HG03432 (cell line): ENCODE data around the gene ZFAND3.
"Not testable (repeated sequence)": the region's sequence is repeated elsewhere in the genome, so short reads cannot be mapped to it uniquely, and the experiment has no call there.

ENCODE experiments used
- ATAC-seq: cut with Tn5 transposase; IDR thresholded peaks from one replicate; pipeline ENCODE4 v1.9.1; 2021; ENCODE audit warnings: mild to moderate bottlenecking, moderate library complexity; ENCODE audit not compliant: unreplicated experiment

The ZFAND3 gene

DNA sequence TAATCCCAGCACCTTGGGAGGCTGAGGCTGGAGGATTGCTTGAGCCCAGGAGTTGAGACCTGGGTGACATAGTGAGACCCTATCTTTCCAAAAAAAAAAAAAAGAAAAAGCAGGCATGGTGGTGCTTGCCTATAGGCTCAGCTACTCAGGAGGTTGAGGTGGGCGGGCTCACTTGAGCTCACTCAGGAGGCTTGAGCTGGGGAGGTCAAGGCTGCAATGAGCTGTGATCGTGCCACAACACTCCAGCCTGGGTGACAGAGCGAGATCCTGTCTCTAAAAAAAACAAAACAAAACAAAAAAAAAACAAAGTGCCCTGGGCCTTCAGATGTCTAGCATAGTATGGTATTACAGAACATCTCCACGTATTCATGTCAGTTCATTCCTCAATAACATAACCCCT, 42.9 kb downstream of the ZFAND3 start:
- no peak for ATAC-seq

DNA sequence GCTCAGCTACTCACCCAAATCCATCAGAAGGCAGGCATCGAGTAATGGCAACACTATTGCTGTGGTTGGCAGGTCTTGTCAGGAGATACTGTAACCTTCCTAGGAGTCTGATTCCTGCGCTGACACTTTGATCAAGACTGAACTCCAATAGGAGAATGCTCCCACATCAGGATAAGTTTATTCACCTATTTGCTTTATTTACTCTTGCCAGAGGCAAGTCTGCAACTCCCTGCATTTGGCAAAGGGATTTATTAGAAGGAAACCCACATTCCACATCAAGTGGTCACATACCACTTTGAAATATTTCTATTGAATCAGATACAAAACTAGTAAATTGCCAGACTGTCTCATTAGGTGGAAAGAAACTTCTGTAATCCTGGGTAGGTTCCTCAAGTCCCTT, 43.5 kb downstream of the ZFAND3 start:
- no peak for ATAC-seq

- ATAC-seq: no peak
Measured at GRCh38 chr6:37864250-37864649, 44.7 kb downstream of the ZFAND3 start.

GRCh38 chr6:37865504-37865903, 46.0 kb downstream of the ZFAND3 start:
- no peak for ATAC-seq

GRCh38 chr6:37866590-37867507, 47.3 kb downstream of the ZFAND3 start:
- ATAC-seq: no peak

DNA sequence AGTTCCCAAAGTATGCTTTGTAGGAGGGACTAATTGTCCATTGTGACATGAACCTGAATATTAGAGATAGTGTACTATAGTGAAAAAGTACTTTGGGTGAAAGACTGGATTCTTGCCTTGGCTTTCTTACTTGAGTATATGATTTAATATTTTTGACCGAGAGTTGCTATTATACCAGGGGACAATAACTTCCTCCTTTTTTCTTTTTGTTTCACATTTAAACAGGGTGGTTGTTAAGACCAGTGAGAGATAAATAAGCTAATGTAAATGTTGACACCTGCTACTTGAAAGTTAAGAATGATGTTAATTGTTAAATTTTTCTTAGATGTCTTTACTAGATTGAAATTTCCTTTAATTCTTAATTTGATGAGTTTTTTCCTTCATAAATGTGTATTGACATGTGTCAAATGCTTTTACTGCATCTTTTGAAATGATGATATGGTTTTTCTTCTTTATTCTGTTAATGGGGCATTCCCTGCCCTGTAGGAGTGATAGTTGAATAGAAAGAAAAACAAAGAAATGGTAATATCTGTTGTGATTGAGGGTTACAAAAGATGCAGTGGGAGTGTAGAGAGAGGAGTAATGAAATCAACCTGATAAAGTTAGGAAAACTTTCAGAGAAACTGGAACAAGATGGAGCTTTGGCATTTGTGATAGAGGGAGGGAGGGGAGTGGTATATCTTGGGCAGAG, 48.4 kb downstream of the ZFAND3 start:
- no peak for ATAC-seq

- ATAC-seq: no peak
Measured at GRCh38 chr6:37868447-37868825, 48.9 kb downstream of the ZFAND3 start.

- no peak for ATAC-seq
Measured at GRCh38 chr6:37871616-37872372, 52.3 kb downstream of the ZFAND3 start.

GRCh38 chr6:37872373-37872745, 52.8 kb downstream of the ZFAND3 start:
- ATAC-seq: no peak

GRCh38 chr6:37874726-37875125, 55.2 kb downstream of the ZFAND3 start:
- ATAC-seq: no peak

GRCh38 chr6:37875561-37876309, 56.2 kb downstream of the ZFAND3 start:
- ATAC-seq: no peak

GRCh38 chr6:37876843-37877242, 57.3 kb downstream of the ZFAND3 start:
- no peak for ATAC-seq

DNA sequence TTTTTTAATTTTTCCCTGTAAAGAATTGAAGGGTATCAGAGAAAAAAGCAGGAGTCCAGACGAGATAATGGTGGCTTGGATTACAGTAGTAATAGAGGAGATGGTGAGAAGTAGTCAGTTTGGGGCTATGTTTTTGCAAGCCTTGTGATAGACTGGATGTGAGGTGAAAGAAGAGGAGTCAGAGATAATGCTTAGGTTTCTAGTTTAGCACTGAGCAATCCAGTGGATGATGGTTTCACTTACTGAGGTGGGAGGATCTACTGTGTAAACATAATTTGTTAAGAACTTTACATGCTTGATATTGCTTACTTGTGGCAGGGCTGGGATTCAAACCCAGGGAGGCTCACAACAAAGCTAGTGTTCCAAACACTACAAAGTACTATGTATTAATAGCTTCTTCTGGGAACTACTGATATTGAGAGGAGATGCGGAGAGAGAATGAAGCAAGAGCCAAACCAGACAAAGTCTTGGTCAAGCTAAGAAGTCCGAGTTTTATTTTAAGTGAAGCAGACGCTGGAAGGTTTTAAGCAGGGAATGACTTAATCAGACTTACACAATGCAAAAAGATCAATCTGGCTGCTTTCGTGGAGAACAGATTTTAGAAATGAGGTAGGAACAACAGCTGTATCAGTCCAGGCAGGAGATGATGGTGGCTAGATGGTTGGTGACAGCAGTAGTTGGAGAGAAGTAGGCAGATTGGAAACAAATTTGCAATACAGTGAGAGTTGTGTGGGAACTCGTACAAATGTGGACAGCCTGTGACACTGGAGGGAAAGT, 58.0 kb downstream of the ZFAND3 start:
- no peak for ATAC-seq

DNA sequence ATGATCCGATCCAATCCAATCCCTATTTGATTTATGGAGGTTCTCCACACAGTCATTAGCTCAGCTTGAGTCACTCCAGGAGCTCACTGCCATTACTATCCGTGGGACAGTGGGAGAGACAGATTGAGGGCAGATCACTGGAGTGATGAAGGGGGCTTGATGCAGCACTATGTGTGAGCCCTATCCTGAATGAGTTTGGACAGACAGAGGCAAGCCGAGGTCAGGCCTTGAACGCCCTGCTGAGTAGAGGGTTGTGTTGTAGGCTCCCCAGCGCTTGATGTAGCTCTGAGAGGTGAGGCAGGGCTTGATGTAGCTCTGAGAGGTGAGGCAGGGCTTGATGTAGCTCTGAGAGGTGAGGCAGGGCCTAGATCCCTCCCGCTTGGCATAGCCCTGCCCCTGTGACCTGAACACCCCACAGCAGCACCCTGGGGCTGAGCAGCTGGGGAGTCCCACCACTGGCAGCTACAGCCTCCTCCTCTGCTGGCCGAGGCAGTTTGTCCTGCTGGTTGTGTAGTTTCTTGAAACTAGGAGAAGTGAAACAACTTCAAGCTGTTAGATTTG, 58.7 kb downstream of the ZFAND3 start:
- no peak for ATAC-seq

GRCh38 chr6:37880602-37881001, 61.1 kb downstream of the ZFAND3 start:
- not testable (repeated sequence) for ATAC-seq

GRCh38 chr6:37882292-37882691, 62.8 kb downstream of the ZFAND3 start:
- no peak for ATAC-seq

DNA sequence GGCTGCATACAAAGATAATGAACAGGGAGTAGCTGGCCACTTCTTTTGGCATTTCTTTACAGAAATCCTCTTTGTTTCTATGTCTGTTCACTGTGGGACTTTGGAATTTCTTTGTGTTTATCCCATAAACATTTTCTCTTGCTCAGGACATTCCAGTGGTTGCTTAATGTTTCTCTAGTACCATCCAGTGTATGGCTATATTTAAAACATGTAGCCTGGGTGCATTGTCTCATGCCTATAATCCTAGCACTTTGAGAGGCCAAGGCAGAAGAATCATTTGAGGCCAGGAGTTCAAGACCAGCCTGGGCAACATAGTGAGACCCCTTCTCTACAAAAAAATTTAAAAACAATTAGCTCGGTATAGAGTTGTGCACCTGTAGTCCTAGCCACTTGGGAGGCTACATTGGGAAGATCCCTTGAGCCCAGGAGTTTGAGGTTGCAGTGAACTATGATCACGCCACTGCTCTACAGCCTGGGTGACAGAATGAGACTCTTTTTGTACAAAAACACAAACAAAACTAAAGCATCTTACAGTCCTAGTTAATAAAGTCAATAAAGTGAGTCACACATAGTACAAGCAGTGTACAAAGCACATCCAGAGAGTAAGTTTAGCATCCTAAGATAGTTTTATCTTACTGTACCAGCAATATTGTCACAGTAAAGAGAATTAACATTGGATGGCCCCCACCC, 63.3 kb downstream of the ZFAND3 start:
- ATAC-seq: no peak

DNA sequence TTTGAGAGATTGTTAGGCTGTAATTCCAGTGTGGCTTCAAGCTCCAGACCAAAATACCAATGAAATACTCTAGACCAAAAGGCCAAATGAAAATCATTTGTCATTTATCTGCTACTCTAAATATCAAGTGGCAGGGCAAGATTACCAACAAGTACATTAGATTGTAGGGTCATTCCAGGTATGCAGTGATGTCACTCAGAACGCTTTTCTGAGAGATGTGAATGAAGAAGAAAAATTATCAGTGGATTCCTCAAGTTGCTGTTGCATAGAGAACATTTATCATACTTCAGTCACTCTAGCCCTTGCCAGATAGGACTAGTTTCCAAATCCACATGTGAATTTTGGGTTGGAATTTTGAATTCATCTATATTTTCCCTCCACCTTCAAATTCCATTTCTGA, 65.0 kb downstream of the ZFAND3 start:
- ATAC-seq: no peak

DNA sequence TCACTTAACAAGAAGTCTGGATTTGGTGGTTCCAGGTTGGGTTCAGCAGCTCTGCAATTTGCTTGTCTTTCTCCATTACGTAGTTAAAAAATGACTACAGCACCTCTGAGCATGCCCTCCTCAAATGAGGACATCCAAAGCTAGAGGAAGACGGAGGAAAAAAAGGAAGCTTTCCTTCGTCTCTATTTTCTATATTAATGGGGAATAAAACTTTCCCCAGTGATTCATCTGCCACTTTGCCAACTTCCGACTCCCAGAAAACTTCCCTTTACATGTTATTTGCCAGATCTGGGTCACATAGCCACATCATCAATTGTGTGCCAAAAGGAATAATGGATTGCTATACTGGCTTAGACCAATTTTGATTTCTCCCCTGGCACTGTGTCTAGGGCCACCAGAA, 69.5 kb downstream of the ZFAND3 start:
- ATAC-seq: no peak
